Sigmoid colon (tissue), 7 donors: Measurements from ENCODE around the gene RTBDN. TPM values are rescaled to one million over a fixed set of nuclear protein-coding genes. Genes with fewer than 3 reads are reported as not detected.
"Not testable (repeated sequence)": the region's sequence is repeated elsewhere in the genome, so short reads cannot be mapped to it uniquely, and the experiment has no call there.

Source experiments
- DNase-seq: peaks from one replicate; pipeline ENCODE4 v3.0.0-alpha.2; 2019
- H3K27ac ChIP-seq, 4 donors: fragments of 200-600 bp; sonication (generic); one replicate each; pipeline ENCODE4 v1.5.1; 2016 to 2019; ENCODE audit warnings: mild to moderate bottlenecking in 1 of 4
- H3K27me3 ChIP-seq, 3 donors: fragments of 200-600 bp; sonication (generic); one replicate each; pipeline ENCODE4 v1.5.1; 2019; ENCODE audit warnings: mild to moderate bottlenecking in 1 of 3
- H3K36me3 ChIP-seq, 4 donors: fragments of 200-600 bp; sonication (generic); one replicate each; pipeline ENCODE4 v1.5.1; 2016 to 2019
- H3K4me1 ChIP-seq, 4 donors: fragments of 200-600 bp; sonication (generic); one replicate each; pipeline ENCODE4 v1.5.1; 2017 to 2019
- H3K4me3 ChIP-seq, 4 donors: fragments of 200-600 bp; sonication (generic); one replicate each; pipeline ENCODE4 v1.5.1; 2017 to 2019; ENCODE audit warnings: mild to moderate bottlenecking in 2 of 4, moderate library complexity in 1 of 4
- H3K9me3 ChIP-seq, 4 donors: fragments of 200-600 bp in 3 of 4; sonication (generic) in 3 of 4; one replicate each; pipeline versions ENCODE4 v1.5.1 to v1.6.1; 2013 to 2019
- EP300 ChIP-seq, 4 donors: sonication (generic); formaldehyde crosslinking; IDR thresholded peaks; one replicate each; pipeline ENCODE4 v1.6.1; 2017; ENCODE audit warnings: antibody characterized with exemption in 4 of 4
- POLR2A ChIP-seq, 2 donors: fragments of 450-650 bp; IDR thresholded peaks; one replicate each; pipeline ENCODE4 v1.6.1; 2016; ENCODE audit warnings: antibody characterized with exemption in 2 of 2, mild to moderate bottlenecking in 2 of 2, moderate library complexity in 2 of 2
- POLR2AphosphoS5 ChIP-seq, 4 donors: sonication (generic); formaldehyde crosslinking; IDR thresholded peaks; one replicate each; pipeline ENCODE4 v1.6.1; 2017; ENCODE audit warnings: antibody characterized with exemption in 4 of 4
- WGBS, 2 donors: extraction: QIAGEN DNeasy Blood & Tissue Kit; methylation state at CpG; one replicate each; pipeline ENCODE4 v1.1.7; 2013; 5-methylcytosine and 5-hydroxymethylcytosine counted together
- intact Hi-C: fragments of 100-400 bp; cut with DNase I; formaldehyde crosslinking; loops from one replicate; pipeline ENCODE4 v1.15.1; 2023
- polyA plus RNA-seq, 3 donors: library from polyadenylated mRNA; stranded (reverse); fragments of 200-250 nt; gene quantifications; one replicate each; pipeline ENCODE4 v1.2.3, GENCODE V29; 2013
- total RNA-seq, 4 donors: library from RNA; depleted of rRNA; stranded (reverse); fragments of >200 nt; gene quantifications; one replicate each; pipeline ENCODE4 v1.1.0, GENCODE V29; 2016
- TF ChIP-seq, protein P1 (sequence below), 4 experiments: fragments of 450-650 bp in 3 of 4; fragments of 200-600 bp in 1 of 4; IDR thresholded peaks; one replicate each; pipeline ENCODE4 v1.5.1; 2016 to 2019; ENCODE audit warnings: antibody characterized with exemption in 4 of 4, mild to moderate bottlenecking in 3 of 4, moderate library complexity in 2 of 4
- donor health status: healthy with polysubstance abuse.
- donor health status: Bipolar disorder and iron deficiency.
- donor health status: healthy.

The RTBDN gene
- total and polyA plus RNA-seq, 7 donors = 0.82 to 1.8 (median 0.83) TPM; not detected in 4

DNA sequence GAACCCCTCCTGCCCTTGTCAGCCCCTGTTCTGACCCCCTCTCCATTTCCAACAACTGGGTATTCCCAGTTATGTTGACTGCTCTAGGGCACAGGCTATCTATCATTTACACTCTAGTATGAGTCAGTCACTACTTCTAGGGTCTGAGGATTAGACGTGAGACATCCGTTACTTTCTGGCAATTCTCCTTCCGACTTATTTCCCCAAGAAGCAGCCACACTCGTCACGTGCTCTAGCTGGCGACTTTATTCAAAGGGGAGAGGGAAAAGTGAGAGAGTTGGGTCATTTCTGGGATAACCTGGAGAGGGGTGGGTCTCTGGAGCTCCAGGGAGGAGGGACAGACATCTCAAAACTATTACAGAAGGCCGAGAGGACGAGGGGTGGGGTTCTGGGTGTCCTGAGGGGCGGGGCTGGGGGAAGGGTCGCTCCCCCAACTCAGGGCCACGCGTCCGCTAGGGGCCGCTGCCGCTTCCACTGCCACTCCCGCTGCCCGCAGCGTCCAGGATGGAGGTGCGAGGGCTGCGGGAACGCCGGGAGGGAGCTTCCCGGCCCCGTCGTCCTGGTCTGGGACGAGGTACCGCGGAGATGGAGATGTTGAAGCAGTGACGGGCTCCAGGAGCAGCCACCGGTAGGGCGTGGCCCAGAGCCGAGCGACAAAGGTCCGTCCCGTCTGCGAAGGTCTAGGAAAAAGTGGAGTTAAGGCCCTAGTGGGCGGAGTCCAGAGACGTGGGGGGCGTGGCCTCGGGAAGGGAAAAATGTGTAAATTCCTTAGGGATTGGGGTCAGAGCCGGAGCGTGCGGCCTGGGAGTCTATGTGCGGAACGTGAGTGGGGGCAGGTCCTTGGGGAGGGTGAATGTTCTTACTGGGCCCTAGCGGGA is 8.9 kb downstream of the RTBDN start:
- Histone ChIP-seq H3K4me3 (no peak overlapping the region), H3K9me3 (no peaks in the 10 kb centered on the region), H3K27ac (no peak overlapping the region), H3K36me3 (no peaks in the 10 kb centered on the region), H3K4me1 (peaks cover 0 to 9% (median 2%) of the 10 kb centered on the region in 4 donors), H3K27me3 (peaks cover 25 to 71% (median 59%) of the 10 kb centered on the region in 3 donors)
- TF ChIP-seq POLR2A (IDR thresholded peaks at IDR 0.05) = no peak
- no peak for TF ChIP-seq EP300 (IDR thresholded peaks at IDR 0.05)
- TF ChIP-seq, protein P1, sequence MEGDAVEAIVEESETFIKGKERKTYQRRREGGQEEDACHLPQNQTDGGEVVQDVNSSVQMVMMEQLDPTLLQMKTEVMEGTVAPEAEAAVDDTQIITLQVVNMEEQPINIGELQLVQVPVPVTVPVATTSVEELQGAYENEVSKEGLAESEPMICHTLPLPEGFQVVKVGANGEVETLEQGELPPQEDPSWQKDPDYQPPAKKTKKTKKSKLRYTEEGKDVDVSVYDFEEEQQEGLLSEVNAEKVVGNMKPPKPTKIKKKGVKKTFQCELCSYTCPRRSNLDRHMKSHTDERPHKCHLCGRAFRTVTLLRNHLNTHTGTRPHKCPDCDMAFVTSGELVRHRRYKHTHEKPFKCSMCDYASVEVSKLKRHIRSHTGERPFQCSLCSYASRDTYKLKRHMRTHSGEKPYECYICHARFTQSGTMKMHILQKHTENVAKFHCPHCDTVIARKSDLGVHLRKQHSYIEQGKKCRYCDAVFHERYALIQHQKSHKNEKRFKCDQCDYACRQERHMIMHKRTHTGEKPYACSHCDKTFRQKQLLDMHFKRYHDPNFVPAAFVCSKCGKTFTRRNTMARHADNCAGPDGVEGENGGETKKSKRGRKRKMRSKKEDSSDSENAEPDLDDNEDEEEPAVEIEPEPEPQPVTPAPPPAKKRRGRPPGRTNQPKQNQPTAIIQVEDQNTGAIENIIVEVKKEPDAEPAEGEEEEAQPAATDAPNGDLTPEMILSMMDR (IDR thresholded peaks at IDR 0.05) = no peak
- no peak for TF ChIP-seq POLR2AphosphoS5 (IDR thresholded peaks at IDR 0.05)
- DNase-seq = no peak
- intact Hi-C loops = no loop called here
- WGBS, 2 donors = 7% methylated on average over 46 of the region's 46 CpGs

DNA sequence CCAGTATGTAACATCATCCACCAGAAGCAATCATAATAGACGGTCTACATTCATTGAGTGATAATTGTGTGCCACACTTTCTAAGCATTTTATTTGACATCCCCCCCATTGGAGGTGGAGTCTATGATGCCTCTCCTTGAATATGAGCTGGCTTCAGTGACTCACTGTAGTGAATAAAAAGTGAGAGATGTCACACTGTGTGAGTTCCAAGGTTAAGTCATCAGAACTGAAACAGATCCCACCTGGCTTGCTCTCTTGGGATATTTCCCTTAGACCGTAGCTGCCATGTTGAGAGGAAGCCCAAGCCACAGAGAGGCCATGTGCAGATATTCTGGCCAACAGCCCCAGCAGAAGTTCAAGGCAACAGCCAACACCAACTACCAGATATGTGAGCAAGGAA is 12.6 kb downstream of the RTBDN start:
- no peaks in the 10 kb centered on the region for H3K9me3 ChIP-seq
- H3K4me3 ChIP-seq = no peak overlapping the region
- WGBS, 2 donors = 84 to 87% methylated on average over 2 of the region's 2 CpGs
- H3K36me3 ChIP-seq = no peaks in the 10 kb centered on the region
- intact Hi-C loops = no loop called here
- peaks cover 0 to 4% (median 2%) of the 10 kb centered on the region in 4 donors for H3K4me1 ChIP-seq
- H3K27ac ChIP-seq = no peak overlapping the region
- no peak for DNase-seq
- TF ChIP-seq EP300 (IDR thresholded peaks at IDR 0.05) = no peak
- TF ChIP-seq POLR2AphosphoS5 (IDR thresholded peaks at IDR 0.05) = no peak
- TF ChIP-seq, protein P1 (IDR thresholded peaks at IDR 0.05) = no peak
- no peak for TF ChIP-seq POLR2A (IDR thresholded peaks at IDR 0.05)
- peaks cover 4 to 33% (median 23%) of the 10 kb centered on the region in 3 donors for H3K27me3 ChIP-seq

DNA sequence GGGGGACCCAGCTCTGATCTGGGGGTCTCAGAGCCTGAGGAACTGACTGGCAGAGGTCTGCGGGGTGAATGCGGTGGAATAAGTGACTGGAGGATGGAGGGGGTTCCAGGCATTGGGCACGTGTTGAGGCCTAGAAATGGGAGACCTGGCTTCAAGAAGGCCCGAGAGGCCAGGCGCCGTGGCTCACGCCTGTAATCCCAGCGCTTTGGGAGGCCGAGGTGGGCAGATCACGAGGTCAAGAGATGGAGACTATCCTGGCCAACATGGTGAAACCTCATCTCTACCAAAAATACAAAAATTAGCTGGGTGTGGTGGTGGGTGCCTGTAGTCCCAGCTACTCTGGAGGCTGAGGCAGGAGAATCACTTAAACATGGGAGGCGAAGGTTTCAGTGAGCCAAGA is 16.6 kb downstream of the RTBDN start:
- DNase-seq, H3K27me3 ChIP-seq, H3K27ac ChIP-seq, H3K4me3 ChIP-seq, H3K9me3 ChIP-seq, intact Hi-C loops, H3K4me1 ChIP-seq, H3K36me3 ChIP-seq: not testable (repeated sequence)
- 91 to 94% methylated on average over 11 of the region's 11 CpGs for WGBS, 2 donors

DNA sequence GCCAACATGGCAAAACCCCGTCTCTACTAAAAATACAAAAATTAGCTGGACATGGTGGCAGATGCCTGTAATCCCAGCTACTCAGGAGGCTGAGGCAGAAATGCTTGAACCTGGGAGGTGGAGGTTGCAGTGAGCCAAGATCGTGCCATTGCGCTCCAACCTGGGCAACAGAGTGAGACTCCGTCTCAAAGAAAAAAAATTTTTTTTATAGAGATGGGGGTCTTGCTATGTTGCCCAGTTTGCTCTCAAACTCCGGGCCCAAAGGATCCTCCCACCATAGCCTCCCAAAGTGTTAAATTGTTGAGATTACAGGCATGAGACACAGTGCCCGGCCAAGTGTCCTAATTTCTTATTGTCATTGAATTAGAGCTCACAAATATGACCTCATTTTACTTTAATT is 17.2 kb downstream of the RTBDN start:
- H3K4me3 ChIP-seq, H3K36me3 ChIP-seq, intact Hi-C loops, H3K9me3 ChIP-seq, H3K27me3 ChIP-seq, H3K4me1 ChIP-seq, H3K27ac ChIP-seq, DNase-seq: not testable (repeated sequence)
- 86 to 90% methylated on average over 6 of the region's 6 CpGs for WGBS, 2 donors

DNA sequence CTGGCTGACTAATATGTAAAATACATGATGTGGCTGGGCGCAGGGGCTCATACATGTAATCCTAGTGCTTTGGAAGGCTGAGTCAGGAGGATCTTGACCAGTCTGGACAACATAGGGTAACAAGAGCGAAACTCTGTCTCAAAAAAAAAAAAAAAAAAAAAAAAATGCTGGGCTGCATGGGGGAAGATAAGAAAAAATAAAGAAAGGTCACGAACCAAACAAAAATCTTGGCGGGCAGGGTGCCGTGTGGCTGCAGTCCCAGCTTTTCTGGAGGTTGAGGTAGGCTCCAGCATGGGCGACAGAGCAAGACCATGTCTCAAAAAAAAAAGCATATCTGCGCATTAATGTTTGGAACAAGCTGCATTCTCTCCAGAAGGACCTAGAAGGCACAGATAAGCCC is 19.3 kb downstream of the RTBDN start:
- TF ChIP-seq, protein P1 (IDR thresholded peaks at IDR 0.05) = no peak
- TF ChIP-seq POLR2A (IDR thresholded peaks at IDR 0.05) (no peak), POLR2AphosphoS5 (IDR thresholded peaks at IDR 0.05) (no peak), EP300 (IDR thresholded peaks at IDR 0.05) (no peak)
- Histone ChIP-seq H3K4me3 (no peak overlapping the region), H3K36me3 (peaks cover 0 to 5% (median 3%) of the 10 kb centered on the region in 4 donors), H3K9me3 (no peaks in the 10 kb centered on the region), H3K4me1 (no peaks in the 10 kb centered on the region), H3K27me3 (no peaks in the 10 kb centered on the region), H3K27ac (no peak overlapping the region)
- 96% methylated on average over 7 of the region's 7 CpGs for WGBS, 2 donors
- DNase-seq = no peak
- intact Hi-C loops = no loop called here
